Thyroid gland (tissue), 4 donors: Measurements from ENCODE around the gene MFAP4.

Experiments used
- POLR2A ChIP-seq, 2 donors: fragments of 450-650 bp; IDR thresholded peaks; one replicate each; pipeline ENCODE4 v1.6.1; 2017; ENCODE audit warnings: antibody characterized with exemption in 2 of 2, mild to moderate bottlenecking in 2 of 2, moderate library complexity in 1 of 2
- TF ChIP-seq, protein P1 (sequence below), 6 experiments: fragments of 200-600 bp in 3 of 6; fragments of 450-650 bp in 3 of 6; sonication (generic) in 3 of 6; IDR thresholded peaks; one replicate each; pipeline ENCODE4 v1.5.1; 2016 to 2019; ENCODE audit warnings: antibody characterized with exemption in 6 of 6, mild to moderate bottlenecking in 2 of 6, inconsistent platforms in 1 of 6, moderate library complexity in 1 of 6

DNA sequence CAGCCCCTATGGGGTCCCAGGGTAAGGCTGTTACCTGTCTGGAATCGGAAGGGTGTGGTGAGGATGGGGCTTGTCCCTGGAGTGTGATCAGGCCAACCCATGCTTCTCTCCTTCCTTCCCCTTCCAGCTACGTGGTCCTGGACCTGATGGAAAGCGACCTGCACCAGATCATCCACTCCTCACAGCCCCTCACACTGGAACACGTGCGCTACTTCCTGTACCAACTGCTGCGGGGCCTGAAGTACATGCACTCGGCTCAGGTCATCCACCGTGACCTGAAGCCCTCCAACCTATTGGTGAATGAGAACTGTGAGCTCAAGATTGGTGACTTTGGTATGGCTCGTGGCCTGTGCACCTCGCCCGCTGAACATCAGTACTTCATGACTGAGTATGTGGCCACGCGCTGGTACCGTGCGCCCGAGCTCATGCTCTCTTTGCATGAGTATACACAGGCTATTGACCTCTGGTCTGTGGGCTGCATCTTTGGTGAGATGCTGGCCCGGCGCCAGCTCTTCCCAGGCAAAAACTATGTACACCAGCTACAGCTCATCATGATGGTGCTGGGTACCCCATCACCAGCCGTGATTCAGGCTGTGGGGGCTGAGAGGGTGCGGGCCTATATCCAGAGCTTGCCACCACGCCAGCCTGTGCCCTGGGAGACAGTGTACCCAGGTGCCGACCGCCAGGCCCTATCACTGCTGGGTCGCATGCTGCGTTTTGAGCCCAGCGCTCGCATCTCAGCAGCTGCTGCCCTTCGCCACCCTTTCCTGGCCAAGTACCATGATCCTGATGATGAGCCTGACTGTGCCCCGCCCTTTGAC is 6.3 kb downstream of the MFAP4 start:
- TF ChIP-seq, protein P1, sequence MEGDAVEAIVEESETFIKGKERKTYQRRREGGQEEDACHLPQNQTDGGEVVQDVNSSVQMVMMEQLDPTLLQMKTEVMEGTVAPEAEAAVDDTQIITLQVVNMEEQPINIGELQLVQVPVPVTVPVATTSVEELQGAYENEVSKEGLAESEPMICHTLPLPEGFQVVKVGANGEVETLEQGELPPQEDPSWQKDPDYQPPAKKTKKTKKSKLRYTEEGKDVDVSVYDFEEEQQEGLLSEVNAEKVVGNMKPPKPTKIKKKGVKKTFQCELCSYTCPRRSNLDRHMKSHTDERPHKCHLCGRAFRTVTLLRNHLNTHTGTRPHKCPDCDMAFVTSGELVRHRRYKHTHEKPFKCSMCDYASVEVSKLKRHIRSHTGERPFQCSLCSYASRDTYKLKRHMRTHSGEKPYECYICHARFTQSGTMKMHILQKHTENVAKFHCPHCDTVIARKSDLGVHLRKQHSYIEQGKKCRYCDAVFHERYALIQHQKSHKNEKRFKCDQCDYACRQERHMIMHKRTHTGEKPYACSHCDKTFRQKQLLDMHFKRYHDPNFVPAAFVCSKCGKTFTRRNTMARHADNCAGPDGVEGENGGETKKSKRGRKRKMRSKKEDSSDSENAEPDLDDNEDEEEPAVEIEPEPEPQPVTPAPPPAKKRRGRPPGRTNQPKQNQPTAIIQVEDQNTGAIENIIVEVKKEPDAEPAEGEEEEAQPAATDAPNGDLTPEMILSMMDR (IDR thresholded peaks at IDR 0.05): no peak
- no peak for TF ChIP-seq POLR2A (IDR thresholded peaks at IDR 0.05)
